SU-DHL-6 (cell line): ENCODE data around the gene PIEZO1.

Experiments
- H2AFZ ChIP-seq: fragments of 200-600 bp; sonication (generic); 2 replicates; pipeline ENCODE4 v1.6.1; 2014; ENCODE audit warnings: low read depth, mild to moderate bottlenecking, moderate library complexity, mixed read lengths, antibody characterized with exemption, low read length; ENCODE audit not compliant: severe bottlenecking
- H3F3A ChIP-seq: fragments of 200-600 bp; shearing (Covaris generic); 2 replicates; pipeline ENCODE4 v1.6.0; 2016; ENCODE audit warnings: antibody characterized with exemption, mild to moderate bottlenecking; ENCODE audit not compliant: insufficient read depth
- H3K27ac ChIP-seq: fragments of 200-600 bp; sonication (generic); 2 replicates; pipeline ENCODE4 v1.5.1; 2016; ENCODE audit warnings: low read depth, mild to moderate bottlenecking, low read length, moderate library complexity, mixed read lengths
- H3K27me3 ChIP-seq: fragments of 200-600 bp; sonication (generic), shearing (Covaris generic); 2 replicates; pipeline ENCODE4 v1.6.0; 2014; ENCODE audit warnings: mild to moderate bottlenecking, low read length
- H3K36me3 ChIP-seq: fragments of 200-600 bp; sonication (generic); 2 replicates; pipeline ENCODE4 v1.6.1; 2014; ENCODE audit warnings: mild to moderate bottlenecking, low read length, mixed read lengths
- H3K4me2 ChIP-seq: fragments of 300-600, 200-600 bp; shearing (Covaris generic), sonication (generic); 2 replicates; pipeline ENCODE4 v1.6.0; 2014; ENCODE audit warnings: low read length, low read depth, mild to moderate bottlenecking; ENCODE audit not compliant: poor library complexity, severe bottlenecking
- H3K4me3 ChIP-seq: fragments of 200-600 bp; sonication (generic); 2 replicates; pipeline ENCODE4 v1.5.1; 2014; ENCODE audit warnings: antibody characterized with exemption, low read length, mild to moderate bottlenecking, mixed read lengths; ENCODE audit not compliant: insufficient read depth, poor library complexity, severe bottlenecking
- H3K79me2 ChIP-seq: fragments of 200-600 bp; sonication (generic); 2 replicates; pipeline ENCODE4 v1.6.1; 2014; ENCODE audit warnings: mild to moderate bottlenecking, low read length, moderate library complexity; ENCODE audit not compliant: insufficient read depth
- H3K9ac ChIP-seq: fragments of 200-600 bp; sonication (generic); 2 replicates; pipeline ENCODE4 v1.7.0; 2014; ENCODE audit warnings: mild to moderate bottlenecking, low read length
- H3K9me2 ChIP-seq: fragments of 200-600 bp; sonication (generic); replicated peaks from 2 replicates; pipeline ENCODE4 v1.6.1; 2014; ENCODE audit warnings: low read length; ENCODE audit not compliant: insufficient read depth
- H3K9me3 ChIP-seq: fragments of 200-600 bp; sonication (generic); 2 replicates; pipeline ENCODE4 v1.6.1; 2014; ENCODE audit warnings: low read length, mixed read lengths; ENCODE audit not compliant: insufficient read depth
- H4K20me1 ChIP-seq: fragments of 200-600 bp; sonication (generic); 2 replicates; pipeline ENCODE4 v1.6.1; 2014; ENCODE audit warnings: low read depth, mild to moderate bottlenecking, antibody characterized with exemption, low read length, moderate library complexity, mixed read lengths
- EZH2phosphoT487 ChIP-seq: fragments of 200-600 bp; sonication (generic), shearing (Covaris generic); conservative IDR thresholded peaks from 2 replicates; pipeline ENCODE4 v1.6.1; 2018; ENCODE audit warnings: mild to moderate bottlenecking, antibody characterized with exemption, low read length, moderate library complexity, mixed read lengths
- TF ChIP-seq, protein P1 (sequence below): fragments of 200-600 bp; sonication (generic); IDR thresholded peaks from one replicate; pipeline ENCODE4 v1.5.1; 2017; ENCODE audit warnings: antibody characterized with exemption, mild to moderate bottlenecking, low read length, moderate library complexity; ENCODE audit not compliant: insufficient read depth, poor library complexity, severe bottlenecking

PIEZO1 gene

GRCh38 chr16:88800277-88800592 is 15.2 kb upstream of the PIEZO1 start:
- Histone ChIP-seq H3K27me3 (no peaks in the 10 kb centered on the region), H3K79me2 (peaks cover 12% of the 10 kb centered on the region), H4K20me1 (no peaks in the 10 kb centered on the region), H3K36me3 (no peaks in the 10 kb centered on the region), H3K4me3 (no peak overlapping the region), H3K27ac (no peak overlapping the region), H3K4me2 (no peak overlapping the region), H2AFZ (no peak overlapping the region), H3K9ac (no peak overlapping the region), H3K9me3 (no peaks in the 10 kb centered on the region), H3F3A (peaks cover 13% of the 10 kb centered on the region), H3K9me2 (no peaks in the 10 kb centered on the region)
- TF ChIP-seq EZH2phosphoT487: no peak
- TF ChIP-seq, protein P1, sequence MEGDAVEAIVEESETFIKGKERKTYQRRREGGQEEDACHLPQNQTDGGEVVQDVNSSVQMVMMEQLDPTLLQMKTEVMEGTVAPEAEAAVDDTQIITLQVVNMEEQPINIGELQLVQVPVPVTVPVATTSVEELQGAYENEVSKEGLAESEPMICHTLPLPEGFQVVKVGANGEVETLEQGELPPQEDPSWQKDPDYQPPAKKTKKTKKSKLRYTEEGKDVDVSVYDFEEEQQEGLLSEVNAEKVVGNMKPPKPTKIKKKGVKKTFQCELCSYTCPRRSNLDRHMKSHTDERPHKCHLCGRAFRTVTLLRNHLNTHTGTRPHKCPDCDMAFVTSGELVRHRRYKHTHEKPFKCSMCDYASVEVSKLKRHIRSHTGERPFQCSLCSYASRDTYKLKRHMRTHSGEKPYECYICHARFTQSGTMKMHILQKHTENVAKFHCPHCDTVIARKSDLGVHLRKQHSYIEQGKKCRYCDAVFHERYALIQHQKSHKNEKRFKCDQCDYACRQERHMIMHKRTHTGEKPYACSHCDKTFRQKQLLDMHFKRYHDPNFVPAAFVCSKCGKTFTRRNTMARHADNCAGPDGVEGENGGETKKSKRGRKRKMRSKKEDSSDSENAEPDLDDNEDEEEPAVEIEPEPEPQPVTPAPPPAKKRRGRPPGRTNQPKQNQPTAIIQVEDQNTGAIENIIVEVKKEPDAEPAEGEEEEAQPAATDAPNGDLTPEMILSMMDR: no peak

DNA sequence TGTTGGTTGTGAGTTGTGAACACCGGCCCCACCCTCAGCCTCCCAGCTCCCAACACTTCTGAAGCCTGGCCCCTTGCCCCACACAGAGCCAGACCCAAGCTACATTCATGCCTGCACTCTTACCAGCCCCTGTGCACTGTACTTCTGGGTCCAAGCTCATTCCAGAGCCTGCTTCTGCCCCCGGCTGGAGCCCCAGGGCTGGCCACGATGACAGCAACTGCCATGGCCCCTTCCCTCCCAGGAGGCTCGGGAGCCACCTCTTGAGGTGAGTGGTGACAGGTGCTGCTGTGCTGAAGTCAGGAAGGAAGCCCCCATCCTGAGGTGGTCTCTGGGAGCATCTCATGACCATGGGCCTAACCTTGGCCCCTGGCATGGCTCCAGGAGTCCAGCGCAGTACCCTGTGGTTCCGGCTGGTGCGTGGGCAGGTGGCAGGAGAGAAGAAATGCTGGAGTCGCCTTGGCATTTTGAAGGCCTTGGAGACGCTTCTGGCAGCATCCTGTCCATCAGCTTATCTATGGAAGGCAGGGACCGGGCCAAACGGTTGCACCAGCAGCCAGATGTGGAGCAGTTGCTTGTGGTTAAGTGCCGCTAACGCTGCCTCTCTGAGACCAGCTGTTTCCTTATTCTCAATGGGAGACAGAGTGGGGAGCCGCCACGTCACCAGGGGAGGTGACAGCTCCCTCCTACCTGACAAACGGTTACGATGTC is 14.7 kb upstream of the PIEZO1 start:
- Histone ChIP-seq H2AFZ (no peak overlapping the region), H4K20me1 (no peaks in the 10 kb centered on the region), H3K9me3 (no peaks in the 10 kb centered on the region), H3K36me3 (no peaks in the 10 kb centered on the region), H3K27ac (no peak overlapping the region), H3K9me2 (no peaks in the 10 kb centered on the region), H3K4me3 (no peak overlapping the region), H3K27me3 (no peaks in the 10 kb centered on the region), H3K4me2 (no peak overlapping the region), H3K9ac (no peak overlapping the region), H3K79me2 (peaks cover 7% of the 10 kb centered on the region), H3F3A (peaks cover 13% of the 10 kb centered on the region)
- TF ChIP-seq, protein P1: no peak
- no peak for TF ChIP-seq EZH2phosphoT487

DNA sequence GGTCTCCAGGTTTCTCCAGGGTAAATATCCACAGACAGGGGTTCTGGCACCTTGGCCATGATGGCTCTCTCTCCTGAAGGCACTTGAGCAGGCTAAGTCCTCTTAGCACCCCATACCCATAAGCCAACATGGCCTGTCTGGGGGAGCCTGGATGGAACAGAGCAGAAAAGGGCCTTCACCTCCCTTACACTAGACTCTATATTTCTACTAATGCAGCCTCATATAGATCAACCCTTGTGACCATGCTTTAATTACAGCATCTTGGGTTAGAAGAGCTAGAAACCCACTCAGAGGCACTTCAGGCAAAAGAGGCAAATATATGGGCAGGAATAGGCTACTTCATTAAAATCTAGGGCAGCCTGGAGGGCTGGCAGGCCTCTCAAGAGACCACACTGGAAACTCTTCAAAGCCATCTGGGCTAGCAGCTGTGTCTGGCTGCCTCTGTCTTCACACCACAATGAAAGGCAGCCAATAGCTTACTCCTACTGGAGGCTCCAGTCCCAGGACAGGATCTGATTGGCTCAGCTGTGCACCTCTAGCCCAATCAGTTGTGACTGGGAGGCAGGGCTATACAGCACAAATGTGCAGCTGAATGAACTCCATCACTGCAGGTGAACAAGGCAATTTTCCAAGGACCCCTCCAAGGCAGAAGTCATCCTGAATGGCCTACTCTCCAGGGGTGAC is 13.9 kb upstream of the PIEZO1 start:
- H3K27ac ChIP-seq: no peak overlapping the region

More for the DNA sequence above, 13.9 kb upstream of the PIEZO1 start:
- H3K4me3 ChIP-seq: no peak overlapping the region
- H3K9me2 ChIP-seq: no peaks in the 10 kb centered on the region
- no peaks in the 10 kb centered on the region for H3K9me3 ChIP-seq
- H2AFZ ChIP-seq: no peak overlapping the region
- H3F3A ChIP-seq: peaks cover 7% of the 10 kb centered on the region; the same call in 1 of the 2 replicates
- TF ChIP-seq, protein P1: no peak
- H3K79me2 ChIP-seq: no peaks in the 10 kb centered on the region
- H4K20me1 ChIP-seq: no peaks in the 10 kb centered on the region
- no peaks in the 10 kb centered on the region for H3K36me3 ChIP-seq
- H3K27me3 ChIP-seq: no peaks in the 10 kb centered on the region
- H3K4me2 ChIP-seq: no peak overlapping the region
- H3K9ac ChIP-seq: no peak overlapping the region
